ENCODE data around the gene GTF2A1.
A peak's percentile ranks its signal among the peaks of the same experiment; 100 is the strongest.

GTF2A1 gene

DNA sequence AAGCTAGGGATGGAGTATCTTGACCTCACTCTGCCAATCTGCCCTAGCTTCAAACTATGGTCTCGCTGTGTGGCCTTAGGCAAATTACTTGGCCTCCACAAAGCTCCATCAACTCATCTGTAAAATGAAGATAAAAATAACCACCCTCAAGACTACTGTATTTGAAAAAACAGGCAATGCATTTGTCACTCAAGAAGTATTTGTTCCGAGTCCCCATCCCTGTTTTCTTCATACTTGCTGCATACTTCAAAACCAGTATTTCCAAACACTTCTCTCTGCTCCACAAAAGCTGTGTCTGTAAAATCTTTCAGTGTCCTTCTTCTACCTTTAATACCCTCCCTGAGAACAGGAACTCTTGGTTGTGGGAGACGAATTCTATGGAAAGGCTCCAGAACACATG, 47.9 kb downstream of the GTF2A1 start:
- no peak for DNase-seq

DNA sequence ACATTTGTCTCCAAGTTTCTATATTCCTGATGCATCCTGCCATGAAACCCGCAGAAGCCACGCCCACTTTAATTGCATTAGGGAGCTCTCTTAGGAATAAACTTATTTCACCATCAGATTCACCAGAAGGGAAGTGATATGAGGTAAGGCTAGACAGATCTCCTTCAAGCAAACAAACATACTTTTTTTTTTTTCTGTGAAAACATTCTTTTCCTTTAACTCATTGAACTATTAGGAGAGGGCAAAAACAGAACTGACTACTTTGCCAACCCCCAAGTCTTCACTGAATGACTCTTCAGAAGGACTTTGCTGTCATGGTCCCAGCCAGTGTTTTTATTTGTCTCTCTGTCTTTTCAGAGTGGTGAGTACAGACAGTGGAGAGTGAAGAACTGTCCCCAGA, 48.4 kb downstream of the GTF2A1 start:
- DNase-seq: no peak

DNA sequence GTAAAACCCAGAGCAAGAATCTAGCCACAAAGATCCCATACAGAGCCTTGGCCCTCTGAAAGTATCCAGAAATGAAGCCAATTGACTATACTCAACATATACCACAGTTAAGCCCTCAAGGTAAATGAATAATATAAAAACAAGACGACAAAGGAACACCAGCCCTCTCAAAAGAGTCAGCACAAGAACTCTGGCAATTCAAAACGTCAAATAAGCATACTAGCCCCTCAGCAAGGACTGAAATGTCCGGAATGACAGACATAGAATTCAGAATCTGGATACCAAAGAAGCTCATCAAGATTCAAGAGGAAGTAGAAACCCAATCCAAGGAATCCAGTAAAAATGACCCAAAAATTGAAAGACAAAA, 49.9 kb downstream of the GTF2A1 start:
- DNase-seq: no peak

DNA sequence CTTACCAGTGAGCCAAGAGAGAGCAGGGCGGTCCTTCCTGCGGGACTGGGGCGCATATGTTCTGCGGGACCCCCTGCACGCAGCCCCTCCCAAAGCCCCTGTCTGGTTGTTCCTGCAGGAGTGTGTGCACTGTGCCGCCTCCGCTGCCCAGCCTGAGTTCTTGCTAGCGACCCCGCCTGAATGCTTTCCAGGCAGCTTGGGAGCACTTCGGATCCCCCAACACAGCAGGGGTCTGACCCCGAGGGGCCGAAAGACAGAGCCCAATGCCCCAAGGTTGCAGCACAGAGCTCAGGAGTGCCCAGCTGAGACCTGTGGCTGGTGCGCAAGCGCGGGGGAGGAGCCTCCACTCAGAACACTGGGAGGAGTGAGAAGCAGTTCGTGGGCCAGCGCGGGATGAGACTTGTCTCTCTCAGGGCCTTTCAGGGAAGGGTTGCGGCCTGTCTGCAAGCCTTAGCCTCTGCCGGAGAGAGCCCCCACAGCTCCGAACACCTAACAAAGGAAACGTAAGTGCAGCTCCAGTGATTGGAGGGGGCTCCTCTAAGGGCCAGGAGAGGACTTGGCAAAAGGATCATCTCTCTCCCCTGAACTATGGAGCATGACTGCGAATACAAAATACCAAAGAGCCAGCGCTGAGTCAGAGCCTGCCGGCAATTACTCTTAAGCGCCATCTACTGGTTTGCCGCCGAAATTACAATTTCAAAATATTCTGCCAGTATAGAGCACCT, 50.5 kb downstream of the GTF2A1 start:
- DNase-seq: peak; percentile 66

DNA sequence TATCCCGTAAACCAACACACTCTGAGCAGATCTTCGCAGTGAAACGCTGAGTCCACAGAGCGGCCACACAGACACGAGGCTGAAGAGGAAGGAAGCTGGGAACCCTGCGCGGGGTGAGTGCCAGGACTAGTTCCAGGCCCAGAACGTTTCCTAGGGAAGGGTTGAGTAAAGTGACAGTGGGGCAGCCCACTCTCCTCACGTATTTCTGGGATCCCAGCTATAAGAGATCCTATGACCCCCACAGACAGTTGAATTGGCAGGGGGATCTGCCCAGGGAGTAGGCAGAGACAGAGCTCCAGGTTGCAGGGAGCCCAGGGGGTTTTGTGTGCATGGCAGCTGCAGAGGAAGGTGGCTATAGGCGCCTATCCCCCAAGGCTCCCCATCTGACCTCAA, 51.1 kb downstream of the GTF2A1 start:
- no peak for DNase-seq

DNA sequence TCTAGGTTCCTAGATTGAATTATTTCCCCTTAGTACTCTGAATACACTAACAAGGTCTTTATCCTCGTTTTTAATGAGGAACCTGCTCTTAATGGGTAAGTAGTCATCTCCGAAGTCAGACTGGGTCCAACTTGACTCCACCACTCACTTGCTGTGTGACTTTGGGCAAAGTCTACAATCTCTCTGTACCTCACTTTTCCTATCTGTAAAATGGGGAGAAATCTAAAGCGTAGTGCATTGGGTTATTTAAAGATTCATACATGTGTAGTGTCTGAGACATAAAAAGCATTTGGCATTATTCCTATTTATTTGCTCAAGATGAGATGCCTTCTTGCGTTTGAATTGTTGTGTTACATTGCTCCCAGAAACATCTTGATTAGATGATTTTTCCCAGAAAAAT, 51.5 kb downstream of the GTF2A1 start:
- no peak for DNase-seq

DNA sequence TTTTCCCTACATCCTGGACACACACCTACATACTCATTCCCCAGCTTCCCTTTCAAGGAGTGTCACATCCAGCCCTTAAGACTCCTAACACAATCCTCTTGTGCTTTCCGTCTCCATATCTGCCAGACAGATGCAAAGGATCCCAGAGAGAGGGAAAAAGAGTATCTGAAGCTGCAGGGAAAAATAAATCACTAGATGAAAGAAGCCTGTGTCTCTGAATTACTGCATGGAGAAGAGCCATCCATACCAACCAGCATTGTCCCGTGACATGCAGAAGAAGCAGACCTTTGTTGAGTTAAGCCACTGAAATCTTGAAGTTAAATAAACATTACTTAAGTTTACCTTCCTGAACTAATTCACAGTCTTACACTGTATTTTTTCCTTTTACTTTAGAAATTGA, 54.6 kb downstream of the GTF2A1 start:
- no peak for DNase-seq

DNA sequence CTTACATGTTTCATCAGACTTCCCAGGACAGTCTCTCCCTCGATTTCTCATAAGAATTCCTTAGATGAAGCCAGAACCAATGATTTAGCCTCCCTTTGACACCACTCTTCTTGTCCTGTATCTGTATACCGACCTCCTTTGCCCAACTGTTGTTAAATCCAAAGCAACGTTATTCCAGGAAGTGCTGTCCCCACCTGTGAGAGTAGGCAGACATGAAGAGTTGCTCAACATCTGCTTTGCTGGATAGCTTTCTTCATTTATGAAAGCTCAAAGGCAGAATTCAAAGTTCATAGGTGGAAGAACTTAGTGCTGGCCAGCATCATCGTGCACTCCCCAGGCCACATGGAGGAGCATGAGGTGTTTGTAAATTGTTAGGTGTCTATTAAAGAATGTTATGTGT, 55.6 kb downstream of the GTF2A1 start:
- no peak for DNase-seq

DNA sequence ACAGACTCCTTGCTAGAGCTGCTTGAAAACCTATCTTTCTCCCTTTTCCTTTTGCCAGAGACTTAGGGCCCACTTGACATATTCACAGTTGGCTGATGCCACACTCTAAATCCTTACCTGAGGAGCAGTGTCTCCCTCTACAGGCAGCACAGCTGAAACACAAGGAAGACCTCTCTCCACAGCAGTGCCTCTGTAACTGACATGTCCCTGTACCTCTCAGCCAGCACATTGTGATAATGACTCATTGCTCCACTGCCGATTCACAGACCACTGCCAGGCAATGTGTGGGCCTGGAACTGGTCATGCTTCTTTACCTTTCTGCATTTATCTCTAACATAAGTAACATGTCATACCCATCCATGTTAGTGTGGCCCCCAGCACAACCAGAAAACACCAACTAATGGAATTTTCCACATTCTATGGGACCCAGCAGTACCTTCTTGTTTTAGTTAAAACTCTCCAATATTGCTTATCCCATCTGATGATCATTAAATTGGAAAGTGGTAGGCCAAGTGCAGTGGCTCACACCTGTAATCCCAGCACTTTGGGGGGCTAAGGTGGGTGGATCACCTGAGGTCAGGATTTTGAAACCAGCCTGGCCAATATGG, 56.5 kb downstream of the GTF2A1 start:
- DNase-seq: peak; percentile 27

DNA sequence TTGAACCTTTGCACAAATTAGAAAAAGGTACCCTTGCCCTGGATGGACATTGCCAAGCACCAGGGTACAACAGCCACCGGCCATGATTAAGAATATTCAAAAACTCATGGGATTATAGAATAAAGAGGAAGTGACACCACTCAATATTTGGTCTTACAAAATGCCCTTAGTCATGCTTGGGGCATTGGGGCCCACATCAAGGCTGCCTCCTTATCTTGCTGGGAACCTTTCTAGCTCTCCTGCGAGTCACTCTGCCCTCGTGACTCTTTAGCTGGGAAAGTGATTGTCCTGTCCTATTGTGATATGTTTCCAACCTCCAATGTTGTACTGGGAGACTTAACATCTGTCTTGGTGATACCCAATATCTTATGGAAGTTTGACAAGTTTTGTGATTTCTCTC, 57.8 kb downstream of the GTF2A1 start:
- no peak for DNase-seq

DNA sequence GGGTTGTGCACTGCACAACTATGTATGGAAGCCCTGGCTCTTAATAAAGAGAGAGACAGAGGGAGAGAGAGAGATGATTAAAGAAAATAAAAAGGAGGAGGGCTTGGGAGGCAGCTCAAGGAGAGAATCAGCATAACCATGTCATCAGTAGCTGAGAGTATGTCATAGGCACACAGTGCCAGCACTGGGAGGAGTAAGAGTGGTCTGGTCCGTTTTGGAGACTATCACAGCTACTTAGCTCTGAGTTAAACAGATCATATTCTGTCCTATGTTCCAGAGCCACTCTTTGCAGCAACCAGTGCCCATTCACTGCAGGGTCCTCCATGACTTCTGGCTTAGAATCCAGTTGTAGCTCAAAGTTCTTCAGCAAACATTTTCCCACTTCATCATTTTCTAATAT, 59.0 kb downstream of the GTF2A1 start:
- DNase-seq: no peak

DNA sequence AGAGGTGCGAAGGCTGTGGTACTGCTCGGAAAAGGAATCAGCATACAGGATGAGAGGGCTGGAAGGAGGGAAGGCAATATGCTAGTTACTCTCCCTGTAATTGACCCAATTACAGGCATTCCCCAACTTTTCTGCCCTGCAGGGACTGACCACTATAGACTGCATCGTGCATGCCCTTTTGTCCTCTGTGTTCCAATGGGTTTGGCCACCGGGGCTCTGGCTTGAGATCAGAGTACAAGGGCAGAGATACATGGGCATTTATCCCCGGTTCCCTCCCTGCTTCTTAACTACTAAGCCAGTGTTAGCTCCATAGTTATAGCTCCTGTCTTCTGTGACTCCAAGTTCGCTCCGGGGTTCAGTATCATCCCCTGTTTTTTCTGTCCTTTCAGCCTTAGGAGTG, 59.7 kb downstream of the GTF2A1 start:
- no peak for DNase-seq

DNA sequence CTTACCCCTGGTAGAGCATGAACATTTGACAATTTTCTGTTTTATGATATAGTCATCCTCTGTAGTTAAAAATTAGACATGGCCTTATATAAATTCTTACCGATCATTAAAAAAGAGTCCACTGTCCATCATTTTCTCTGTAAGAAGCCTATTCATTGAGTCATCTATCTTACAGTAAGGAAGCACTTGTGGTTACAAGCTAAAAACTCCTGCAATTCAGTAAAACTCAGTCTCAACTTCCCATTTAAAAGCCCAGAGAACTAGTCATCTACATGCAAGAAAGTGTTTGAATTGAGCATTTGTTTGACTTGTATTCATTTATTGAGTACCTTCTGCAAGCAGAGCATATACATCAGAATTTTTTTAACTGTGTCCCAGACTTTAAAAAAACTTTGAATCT, 63.3 kb downstream of the GTF2A1 start:
- DNase-seq: no peak

DNA sequence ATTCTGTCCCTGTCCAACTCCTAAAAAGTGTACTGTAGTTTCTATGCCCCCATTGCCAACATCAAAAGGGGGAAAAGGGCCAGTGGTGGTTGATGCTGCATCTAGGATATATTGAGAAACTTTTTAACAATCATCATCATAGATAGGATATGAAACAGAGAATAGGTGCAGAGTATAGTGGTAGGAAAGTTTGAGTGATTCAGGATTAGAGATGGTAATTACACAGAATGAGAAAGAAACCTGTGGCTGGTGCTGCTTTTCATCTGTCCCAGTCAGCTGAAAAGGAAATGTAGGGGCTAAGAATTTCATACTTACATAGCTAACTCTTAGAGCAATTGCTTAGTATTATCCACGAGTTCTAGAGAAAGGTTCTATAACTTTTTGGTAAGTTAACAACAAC, 67.6 kb downstream of the GTF2A1 start:
- no peak for DNase-seq

DNA sequence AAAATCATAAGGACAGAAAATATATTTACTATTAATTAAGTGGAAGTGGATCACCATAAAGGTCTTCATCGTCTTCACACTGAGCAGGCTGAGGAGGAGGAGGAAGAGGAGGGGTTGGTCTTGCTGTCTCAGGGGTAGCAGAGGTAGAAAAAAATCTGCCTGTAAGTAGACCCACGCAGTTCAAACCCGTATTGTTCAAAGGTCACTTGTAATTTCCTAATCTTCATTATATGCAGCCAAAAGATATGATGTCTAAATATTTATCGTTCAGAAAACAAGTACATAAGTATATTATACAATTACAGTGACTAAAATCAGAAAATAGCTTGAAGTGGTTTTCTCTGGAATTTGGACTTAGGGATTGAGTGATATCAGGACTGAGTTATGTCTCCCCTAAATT, 72.1 kb downstream of the GTF2A1 start:
- no peak for DNase-seq

DNA sequence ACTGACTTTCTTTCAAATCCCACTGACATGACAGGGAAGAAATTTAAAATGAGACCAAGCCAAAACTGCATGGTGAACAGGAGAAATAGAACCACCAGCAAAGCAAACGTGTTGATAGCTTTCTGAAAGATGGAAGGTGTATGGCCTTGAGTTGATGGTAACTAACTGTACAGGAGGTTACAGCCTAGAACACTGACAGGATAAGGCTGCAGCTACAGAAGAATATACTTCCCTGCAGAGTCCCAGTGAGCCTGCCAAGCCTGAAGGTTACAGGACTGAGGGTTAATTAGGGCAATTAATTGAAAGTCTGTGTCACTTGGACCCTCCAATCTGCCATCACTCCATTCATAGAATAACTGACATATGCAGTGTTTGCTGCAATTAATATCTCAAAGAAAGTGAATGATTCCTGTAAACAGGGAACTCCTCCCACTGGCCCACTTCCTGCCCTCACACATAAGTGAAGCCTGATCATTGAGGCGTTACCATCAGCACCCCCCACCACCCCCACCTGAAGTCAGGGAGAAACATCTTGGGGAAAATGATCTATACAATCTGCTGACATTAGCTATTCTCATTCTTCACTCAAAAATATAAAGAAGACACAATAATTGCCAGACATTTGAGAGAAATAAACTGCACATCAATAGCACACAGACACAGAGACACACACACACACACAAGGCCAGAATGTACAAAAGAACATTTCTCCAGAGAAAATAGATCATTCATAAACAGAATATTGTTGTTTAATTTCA, 73.4 kb downstream of the GTF2A1 start:
- DNase-seq: no peak

DNA sequence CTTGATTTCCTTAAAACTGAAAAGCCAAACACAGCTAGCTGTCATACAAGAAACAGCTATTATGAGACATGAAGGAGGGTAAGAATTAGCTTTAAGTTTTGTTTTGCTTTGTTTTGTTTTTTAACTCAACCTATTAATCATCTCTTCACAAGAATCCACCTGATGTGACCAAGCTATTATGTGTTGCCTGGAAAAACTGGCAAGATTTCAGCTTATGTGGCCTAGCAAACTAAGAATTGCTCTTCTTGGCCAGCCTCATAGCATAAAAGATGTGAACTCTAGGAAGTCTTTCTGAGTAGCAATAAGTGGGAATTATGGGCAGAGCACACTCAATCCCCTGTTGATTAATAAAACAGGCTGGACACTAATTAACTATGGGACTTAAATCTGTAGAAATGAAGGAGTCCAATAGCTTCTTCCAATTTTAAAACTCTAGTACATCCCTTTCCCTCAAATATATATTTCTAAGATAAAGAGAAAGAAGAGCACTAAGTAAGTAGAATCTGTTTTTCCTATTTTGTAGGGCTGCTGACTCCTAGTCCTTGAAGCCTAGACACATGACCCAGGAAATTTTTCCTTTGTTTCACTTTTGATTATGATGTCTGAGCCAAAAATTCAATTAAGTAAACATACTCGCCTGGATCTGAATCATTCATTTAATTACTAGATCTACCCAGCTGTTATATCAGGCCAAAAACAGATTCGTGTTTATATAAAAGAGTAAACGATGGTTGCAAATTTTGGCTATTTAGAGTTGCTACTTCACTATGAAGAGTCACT, 75.7 kb downstream of the GTF2A1 start:
- DNase-seq: no peak

DNA sequence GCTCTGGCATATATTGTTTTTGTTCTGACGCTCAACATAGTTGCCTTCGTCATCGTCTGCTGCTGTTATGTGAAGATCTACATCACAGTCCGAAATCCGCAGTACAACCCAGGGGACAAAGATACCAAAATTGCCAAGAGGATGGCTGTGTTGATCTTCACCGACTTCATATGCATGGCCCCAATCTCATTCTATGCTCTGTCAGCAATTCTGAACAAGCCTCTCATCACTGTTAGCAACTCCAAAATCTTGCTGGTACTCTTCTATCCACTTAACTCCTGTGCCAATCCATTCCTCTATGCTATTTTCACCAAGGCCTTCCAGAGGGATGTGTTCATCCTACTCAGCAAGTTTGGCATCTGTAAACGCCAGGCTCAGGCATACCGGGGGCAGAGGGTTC, 77.0 kb downstream of the GTF2A1 start:
- DNase-seq: no peak

DNA sequence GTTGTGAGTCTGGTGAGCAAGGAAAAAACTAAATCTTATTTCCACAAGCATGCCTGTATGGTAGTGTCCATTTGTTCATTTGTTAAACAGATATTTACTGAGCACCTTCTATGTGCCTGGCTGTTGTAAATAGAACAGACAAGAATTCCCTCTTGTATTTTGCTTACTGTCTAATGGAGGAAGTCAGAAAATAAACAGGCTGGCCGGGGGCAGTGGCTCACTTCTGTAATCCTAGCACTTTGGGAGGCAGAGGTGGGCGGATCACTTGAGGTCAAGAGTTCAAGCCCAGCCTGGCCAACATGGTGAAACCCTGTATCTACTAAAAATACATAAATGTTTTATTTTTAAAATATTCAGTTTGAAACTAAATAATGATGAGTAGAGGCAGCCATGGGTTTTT, 79.3 kb downstream of the GTF2A1 start:
- no peak for DNase-seq

DNA sequence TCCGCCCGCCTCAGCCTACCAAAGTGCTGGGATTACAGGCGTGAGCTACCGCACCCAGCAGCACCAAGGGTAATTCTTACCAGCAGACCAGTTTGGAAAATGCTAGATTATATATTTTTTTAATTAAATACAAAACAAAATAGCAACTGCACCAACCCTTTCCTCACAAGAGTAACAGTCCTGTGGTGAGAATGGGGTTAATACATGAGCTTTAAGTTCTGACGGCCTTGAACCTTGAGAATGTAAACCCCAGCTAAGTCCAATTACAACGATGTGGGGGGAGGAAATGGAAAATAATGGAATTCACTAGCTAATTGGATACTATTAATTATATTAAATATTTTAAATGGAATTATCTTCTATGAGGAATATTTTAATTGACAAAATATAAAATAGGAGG, 82.3 kb downstream of the GTF2A1 start:
- DNase-seq: no peak

DNA sequence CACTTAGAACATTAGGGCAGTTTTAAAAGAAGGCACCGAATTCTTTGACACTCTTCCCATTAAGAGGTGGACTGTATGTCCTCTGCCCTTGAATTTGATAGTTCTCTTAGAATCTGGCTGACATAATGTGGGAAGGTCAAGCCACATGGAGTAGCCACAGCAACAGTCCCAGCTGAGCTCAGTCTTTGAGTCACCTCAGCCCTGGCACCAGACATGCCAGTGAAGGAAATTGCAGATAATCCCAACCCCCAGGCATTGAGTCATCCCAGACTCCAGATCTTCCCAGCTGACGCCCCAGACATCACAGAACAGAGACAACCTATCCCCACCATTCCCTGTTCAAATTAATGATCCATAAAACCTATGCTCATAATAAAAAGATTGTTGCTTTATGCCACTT, 83.4 kb downstream of the GTF2A1 start:
- no peak for DNase-seq

DNA sequence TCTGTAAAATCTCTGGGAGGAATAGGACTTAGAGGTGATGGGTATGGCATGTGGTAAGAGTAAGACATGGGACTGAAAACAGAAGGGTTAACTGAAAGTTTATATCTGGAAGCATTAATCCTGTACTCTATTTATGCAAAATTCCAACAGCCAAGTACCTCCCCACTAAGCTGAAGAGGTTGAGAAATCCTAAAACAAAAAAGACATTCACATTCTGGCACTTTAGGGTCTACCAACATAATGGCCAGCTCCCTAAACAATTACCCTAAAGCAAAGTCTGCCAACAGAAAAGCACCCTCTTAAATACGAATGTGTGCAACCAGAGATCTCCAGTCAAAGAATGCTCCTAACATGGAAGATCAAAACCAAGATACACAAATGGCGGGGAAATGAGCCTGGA, 87.4 kb downstream of the GTF2A1 start:
- no peak for DNase-seq

DNA sequence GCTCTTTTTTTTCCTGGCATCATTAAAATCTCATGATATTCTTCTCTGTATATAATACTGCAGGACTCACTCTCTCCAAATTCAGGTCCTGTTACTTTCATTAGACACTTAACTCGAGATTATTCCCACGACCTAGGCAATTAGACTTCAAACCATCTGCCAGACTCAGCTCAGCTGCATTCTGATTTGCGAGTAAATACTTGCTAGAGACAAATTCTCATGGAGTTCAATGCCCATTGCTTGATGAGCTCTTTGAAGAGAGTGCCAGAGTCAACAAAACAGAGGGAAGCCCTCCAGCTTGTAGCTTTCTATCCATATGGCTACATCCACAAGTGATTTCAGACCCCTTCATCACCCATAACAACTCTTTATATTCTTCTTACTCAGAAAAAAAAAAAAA, 88.3 kb downstream of the GTF2A1 start:
- no peak for DNase-seq

DNA sequence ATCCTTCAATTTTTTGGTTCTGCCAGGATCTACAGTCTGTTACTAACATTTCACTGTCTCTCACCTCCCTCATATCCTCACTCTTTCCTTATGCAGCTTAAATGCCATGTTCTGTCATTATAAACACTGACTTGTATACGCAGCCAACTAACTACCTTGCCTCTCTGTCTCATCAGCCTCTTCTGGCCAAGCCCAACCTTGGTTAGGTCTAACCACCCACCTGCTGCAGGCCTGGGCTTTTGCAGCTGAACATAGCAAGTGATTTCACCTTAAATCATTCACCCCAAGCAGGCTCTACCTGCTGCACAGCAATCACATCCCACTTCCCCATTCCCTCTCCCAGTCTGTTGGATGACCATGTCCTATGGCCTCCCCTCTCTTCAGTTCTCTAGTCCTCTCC, 91.5 kb downstream of the GTF2A1 start:
- DNase-seq: no peak

All from NCI-H2029 (cell line).